ENCODE data around the gene GDF11.

Gene GDF11

DNA sequence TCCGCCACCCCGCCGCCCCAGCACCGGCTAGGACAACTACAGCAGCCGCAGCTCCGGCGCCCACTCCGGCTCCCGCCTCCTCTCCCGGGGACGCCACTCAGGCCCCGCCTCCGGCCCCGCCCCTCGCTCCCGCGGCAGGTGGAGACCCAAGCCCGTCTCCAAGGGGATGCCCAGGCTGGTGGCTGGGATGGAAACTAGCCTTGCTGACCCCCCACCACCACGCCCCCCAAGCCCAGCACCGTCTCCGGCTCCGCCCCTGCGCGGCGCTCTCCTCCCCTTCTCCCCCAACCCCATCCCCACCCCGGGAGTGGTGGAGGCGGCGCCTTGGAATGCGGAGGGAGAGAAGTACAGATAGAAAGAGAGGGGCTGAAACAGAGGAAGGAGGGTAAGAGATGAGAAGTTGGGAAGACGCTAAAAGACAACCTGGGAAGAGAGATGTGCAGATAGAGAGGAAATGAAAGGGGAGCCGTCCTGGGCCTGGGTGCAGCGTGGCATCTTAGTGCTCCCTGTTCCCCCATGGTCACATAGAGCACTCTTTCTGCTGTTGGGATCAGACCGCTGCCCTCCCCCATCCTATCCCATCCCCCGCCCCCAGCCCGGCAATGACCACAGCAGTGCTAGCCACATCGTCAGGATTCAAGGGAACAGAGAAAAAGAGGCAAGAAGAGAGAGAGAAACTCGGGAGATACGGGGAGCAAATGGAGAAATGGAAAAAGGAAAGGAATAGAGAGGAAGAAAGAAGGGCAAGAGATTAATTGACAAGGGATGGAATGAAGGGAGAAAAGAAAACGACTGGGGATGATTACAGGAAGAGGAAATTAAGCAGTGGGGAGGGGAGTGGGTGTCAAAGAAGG is 34.9 kb upstream of the GDF11 start, which contains the start of gene ITGA7:
TSS of gene ITGA7 (minus strand) at position 64 of the 854 bp plus-strand sequence. CDS start 222 bp downstream, outside the sequence.
- DNase-seq: no peak

GRCh38 chr12:55708695-55709233 is 34.2 kb upstream of the GDF11 start:
- DNase-seq: peak in 1 of 2 donors; percentile 42

DNA sequence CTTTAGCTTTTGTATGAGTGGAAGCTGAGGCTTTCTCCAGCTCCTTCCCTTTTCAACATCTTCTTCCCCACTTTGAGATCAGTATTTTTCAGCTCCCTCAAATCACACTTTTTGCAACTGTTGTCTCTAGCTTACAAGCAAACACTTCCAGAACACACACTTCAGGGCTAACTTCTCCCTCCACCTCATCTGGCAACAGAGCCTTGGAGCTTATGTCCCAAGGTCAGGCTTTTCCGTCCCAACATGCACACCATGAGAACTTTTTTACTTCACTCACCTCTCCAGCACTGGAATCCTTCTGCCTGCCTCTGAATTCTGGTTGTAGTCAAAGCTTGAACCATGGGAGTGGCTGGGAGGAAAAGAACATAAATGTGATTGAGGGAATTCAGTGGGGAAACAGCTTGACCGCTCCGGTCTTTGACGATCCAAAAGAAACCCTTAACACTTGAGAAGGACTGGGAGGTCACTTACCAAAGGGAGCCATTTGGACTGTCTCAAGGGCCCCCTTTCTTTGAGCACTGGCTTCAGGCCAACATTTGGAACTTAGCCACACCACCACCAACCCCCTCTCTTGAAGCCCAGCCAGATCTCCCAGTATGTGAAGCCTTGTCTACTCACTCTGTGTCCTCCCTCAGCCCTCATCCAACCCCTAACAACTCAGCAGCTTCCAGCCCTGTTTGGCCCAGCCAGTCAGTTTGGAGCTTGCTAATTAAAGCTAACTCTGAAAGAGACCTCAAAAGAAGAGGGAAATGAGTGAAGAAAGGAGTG is 31.0 kb upstream of the GDF11 start:
- no peak for DNase-seq

DNA sequence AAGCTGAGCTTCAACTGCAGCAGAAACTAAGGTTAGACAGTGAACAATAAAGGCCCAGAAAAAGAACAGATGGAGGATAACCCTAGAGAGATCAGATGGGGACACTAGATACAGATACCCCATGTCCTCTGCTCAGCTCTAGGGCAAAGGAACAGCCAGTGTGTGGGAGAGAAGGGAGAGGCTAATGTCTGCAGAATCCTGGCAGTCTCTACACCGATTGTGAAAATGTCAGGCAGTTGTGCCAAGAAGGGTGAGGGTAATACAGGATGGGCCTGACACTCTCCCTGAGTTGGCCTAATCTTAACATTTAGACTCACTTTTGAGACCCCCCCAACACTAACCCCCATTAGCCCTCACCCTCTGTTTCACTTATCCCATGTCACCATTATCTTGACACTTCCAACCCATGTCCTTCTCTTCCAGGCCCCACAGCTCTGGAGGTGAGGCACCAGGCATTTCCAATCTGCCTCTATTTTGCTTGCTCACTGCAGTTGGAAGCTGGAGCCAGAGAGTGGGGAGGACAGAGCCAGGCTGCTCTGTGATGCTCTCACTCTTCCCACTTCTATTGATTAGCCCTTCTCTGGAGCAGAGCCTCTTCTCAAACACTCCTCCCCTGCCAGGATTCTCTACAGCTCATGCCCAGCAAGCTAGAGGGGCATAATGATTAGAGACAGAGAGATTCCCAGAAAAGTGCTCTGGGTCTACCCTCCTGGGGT is 30.1 kb upstream of the GDF11 start:
- DNase-seq: no peak

GRCh38 chr12:55713721-55714120 is 29.2 kb upstream of the GDF11 start:
- no peak for DNase-seq

DNA sequence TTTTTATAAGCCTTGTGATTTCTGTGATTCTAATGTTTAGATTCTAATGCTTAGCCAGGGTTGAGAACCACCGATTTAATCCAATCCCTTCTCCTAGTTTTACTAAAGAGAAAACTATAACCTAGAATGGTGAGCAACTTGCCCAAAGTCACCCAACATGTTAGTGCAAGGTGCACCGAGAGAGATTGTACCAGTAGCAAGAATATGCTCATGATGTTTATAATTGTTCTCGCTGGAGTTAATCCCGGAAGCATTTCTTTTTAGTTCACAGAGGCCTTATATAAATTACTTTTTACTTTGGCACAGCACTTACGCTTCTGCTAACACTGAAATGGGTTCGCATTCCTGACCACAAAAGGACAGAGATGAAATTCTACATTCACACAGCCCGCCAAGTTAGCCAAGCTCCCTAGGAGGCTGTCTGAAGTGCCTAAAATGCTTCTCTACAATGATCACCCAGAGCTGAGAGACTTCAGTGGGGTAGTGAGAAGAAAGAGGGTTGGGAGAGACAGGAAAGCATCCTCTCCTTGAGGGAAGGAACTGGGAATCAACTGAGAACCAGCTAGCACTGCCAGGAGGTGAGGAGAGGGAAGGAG is 27.7 kb upstream of the GDF11 start:
- no peak for DNase-seq

DNA sequence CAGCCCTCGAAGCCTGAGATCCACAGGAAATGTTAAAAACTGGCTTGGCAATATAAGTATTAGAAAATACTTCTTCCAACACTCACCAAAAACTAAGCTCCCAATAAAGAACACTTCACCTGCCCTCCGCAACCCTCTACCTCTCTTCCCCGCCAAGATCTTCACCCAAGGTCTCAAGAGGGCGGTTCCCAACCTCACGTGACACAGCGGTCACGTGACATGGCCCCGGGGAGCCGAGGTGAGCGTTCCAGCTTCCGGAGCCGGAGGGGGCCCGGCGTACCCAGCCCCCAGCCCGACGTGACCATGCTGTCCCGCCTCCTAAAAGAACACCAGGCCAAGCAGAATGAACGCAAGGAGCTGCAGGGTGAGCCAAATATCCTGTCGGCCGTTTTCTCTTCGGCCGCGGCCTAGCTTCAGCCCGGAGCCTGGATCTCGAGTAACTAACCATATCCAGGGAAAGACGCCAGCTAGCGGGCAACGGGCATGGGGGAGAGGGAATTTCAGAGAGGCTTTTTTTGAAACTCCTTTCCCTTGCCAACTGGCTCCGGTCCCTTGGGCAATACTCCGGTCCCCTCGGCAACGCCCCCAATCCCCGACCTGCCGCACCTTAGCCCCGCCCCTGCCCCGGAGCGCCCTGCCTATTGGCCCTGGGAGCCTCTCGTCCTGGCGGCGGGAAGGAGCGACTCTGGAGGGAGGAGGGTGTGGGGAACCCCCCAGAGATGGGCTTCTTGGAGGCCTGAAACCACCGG is 26.9 kb upstream of the GDF11 start, which contains the start of gene BLOC1S1:
TSS of gene BLOC1S1 (plus strand) at position 214 of the 749 bp plus-strand sequence. CDS start at position 220, 6 bp downstream.
- peak; percentile 78 to 83 for DNase-seq

DNA sequence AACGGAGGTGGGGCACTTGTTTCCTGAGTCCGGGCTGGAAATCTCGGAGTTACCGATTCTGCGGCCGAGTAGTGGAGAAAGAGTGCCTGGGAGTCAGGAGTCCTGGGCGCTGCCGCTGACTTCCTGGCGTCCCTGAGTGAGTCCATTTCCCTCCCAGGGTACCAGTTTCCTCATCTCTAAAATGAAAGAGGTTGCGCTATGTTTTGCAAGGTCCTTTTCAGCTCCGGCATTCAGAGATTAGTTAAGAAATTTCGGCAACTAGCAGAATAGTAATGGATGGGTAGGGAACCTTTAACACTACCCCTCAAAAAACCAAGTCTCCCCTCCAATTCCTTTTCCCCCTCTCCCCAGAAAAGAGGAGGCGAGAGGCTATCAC is 26.4 kb upstream of the GDF11 start:
- no peak for DNase-seq

GRCh38 chr12:55717011-55718007 is 25.6 kb upstream of the GDF11 start:
- peak; percentile 27 to 37 for DNase-seq

DNA sequence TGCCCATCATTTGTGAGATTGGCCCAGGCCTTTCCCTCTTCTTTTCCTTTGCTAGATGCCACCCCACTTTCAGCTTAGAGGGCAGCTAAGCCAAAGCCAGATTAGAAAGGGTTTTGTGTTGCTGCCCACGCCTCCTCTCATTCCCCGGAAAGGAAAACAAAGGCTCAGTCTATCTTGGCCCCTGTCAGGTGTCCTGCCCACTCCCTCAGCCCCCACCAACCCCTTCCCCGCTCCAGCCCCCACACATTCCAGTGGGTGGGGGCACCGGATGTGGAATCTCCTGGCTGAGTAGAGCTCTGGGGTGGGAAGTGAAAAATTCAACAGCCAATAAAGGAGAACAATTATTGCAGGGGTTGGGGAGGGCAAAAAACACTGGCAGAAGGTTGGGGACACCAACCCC is 24.9 kb upstream of the GDF11 start:
- no peak for DNase-seq

DNA sequence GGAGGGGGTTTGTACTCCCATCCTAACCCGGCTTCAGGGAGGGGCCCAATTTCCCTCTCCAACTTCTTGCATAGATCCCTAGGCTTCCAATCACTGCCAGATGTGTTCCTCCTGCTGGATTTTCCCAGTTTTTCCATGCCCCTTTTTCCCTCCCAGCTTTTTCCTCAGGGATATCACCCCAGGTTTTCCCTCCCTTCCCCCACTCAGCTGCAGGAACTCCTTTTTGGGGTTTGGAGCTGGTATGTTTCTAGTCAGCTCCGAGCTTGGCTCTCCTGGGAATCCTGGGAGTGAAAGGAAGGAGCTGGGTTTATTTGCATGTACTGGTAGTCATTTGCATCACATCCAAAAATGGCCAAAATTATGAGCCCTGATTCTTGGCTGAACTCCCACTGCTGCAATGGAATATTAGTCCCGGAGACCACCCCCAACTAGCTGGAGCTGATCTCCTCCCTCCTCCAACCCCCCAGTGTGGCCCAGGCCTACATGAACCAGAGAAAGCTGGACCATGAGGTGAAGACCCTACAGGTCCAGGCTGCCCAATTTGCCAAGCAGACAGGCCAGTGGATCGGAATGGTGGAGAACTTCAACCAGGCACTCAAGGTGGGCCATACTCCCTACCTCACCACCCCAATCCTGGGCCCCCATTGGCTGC is 24.2 kb upstream of the GDF11 start:
- DNase-seq: no peak

DNA sequence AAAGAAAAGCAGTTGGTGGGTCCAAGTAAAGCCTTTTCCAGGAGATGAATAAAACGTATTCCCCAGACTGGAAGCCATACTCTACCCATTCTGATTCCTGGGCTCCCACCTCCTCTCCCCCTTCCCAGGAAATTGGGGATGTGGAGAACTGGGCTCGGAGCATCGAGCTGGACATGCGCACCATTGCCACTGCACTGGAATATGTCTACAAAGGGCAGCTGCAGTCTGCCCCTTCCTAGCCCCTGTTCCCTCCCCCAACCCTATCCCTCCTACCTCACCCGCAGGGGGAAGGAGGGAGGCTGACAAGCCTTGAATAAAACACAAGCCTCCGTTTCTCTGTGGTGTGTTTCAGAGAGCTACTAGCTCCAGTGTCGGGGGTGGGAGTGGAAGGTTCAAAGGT is 23.6 kb upstream of the GDF11 start:
- no peak for DNase-seq

DNA sequence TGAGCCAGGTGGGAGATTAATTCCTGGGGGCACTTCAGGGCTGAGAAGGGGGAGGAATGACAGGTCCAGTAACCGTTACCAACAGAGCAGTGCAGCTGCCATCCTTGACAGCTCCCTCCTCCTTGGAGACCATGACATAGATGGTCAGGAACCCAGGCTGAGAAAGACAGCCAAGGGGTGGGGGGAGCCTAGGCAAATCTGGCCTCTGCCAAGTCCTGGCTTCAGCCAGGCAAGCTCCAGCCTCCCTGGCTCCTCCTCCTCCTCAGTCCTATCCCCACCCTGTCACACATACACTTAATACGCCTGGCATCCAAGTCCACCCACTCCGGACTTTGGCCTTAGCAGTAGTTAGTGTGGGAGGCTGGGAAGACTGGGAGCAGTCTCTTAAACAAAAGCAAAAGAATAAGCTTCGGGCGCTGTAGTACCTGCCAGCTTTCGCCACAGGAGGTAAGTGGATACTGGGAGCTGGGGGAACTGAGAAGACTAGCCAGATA is 22.8 kb upstream of the GDF11 start, which contains the start of gene RDH5:
TSS of gene RDH5 (plus strand) at position 323 of the 494 bp plus-strand sequence. CDS start 792 bp downstream, outside the sequence.
- no peak for DNase-seq

- peak; percentile 60 to 77 for DNase-seq
Measured at GRCh38 chr12:55720894-55721444, 22.0 kb upstream of the GDF11 start.

GRCh38 chr12:55721601-55722213 is 21.2 kb upstream of the GDF11 start:
- no peak for DNase-seq

GRCh38 chr12:55722948-55723347 is 20.0 kb upstream of the GDF11 start:
- no peak for DNase-seq

DNA sequence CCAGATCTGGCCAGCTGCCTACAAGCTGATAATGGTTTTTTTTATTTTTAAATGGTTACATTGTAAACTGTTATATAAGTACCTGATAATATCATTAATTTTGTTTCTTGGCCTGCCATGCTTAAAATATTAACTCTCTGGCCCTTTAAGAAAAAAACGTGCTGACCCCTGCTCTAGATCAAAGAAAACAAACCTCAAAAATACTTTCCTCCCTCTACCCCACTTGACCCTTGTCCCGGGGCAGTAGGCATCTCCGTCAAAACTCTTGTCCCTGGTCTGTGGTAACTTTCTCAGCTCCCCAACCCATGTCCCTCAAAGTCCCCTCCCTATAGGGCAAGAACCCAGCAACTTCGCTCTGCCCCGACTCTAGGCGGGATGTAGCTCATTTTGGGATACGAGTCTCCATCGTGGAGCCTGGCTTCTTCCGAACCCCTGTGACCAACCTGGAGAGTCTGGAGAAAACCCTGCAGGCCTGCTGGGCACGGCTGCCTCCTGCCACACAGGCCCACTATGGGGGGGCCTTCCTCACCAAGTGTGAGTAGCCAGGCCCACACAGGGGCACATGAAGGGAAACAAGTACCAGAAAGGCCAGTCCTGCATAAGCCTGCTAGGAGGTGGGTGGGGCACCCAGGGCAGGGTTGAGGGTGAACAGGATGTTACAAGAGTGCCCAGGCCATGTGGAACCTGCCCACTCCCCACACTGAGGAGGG is 19.3 kb upstream of the GDF11 start:
- no peak for DNase-seq
